Activated naive CD4-positive, alpha-beta T cell treated with anti-CD3 and anti-CD28 coated beads for 36 hours (primary cell): Measurements from ENCODE around the gene PARP12. TPM values are rescaled to one million over a fixed set of nuclear protein-coding genes. Genes with fewer than 3 reads are reported as not detected.

Experiments used
- CTCF ChIA-PET: fragments of 350-600 bp; sonication (Branson Sonifier 250); formaldehyde crosslinking; loops from one replicate; lab custom pipeline; 2021; ENCODE audit warnings: antibody characterized with exemption; lab: Charles Lee
- DNase-seq: peaks from one replicate; pipeline ENCODE4 v3.0.0-alpha.2; 2020
- H3K27ac Mint-ChIP-seq: one replicate; pipeline ENCODE4 v1.8.0; 2021; ENCODE audit warnings: mild to moderate bottlenecking, mixed read lengths
- H3K27me3 Mint-ChIP-seq: one replicate; pipeline ENCODE4 v1.8.0; 2021; ENCODE audit warnings: low read depth, mixed read lengths
- H3K36me3 Mint-ChIP-seq: one replicate; pipeline ENCODE4 v1.8.0; 2021; ENCODE audit warnings: low read depth, mixed read lengths
- H3K4me1 Mint-ChIP-seq: one replicate; pipeline ENCODE4 v1.8.0; 2021; ENCODE audit warnings: low read depth, mixed read lengths
- H3K4me3 Mint-ChIP-seq: one replicate; pipeline ENCODE4 v1.8.0; 2021; ENCODE audit warnings: mild to moderate bottlenecking, moderate library complexity, mixed read lengths
- H3K9me3 Mint-ChIP-seq: one replicate; pipeline ENCODE4 v1.8.0; 2021; ENCODE audit warnings: mixed read lengths
- intact Hi-C: fragments of 100-400 bp; cut with micrococcal nuclease; formaldehyde crosslinking; loops from one replicate; pipeline ENCODE4 v1.15.1; 2023
- total RNA-seq, 2 experiments: library from RNA; stranded (reverse); gene quantifications; one replicate each; pipeline ENCODE4 v1.2.3, GENCODE V29; 2021

PARP12 gene
- total RNA-seq, 2 experiments from 2014 or later, result 25.2 to 25.3 TPM

- no peaks in the 10 kb centered on the region for H3K27me3 Mint-ChIP-seq
- CTCF ChIA-PET, result interaction anchor here (1.4 kb wide), 1 partner anchor 13 kb away, joined by 4 read pairs; no protein-coding TSS in a partner anchor
- H3K27ac Mint-ChIP-seq, result no peak overlapping the region
- DNase-seq, result no peak
- H3K36me3 Mint-ChIP-seq, result no peaks in the 10 kb centered on the region
- intact Hi-C loops, result no loop called here
- no peak overlapping the region for H3K4me3 Mint-ChIP-seq
- no peaks in the 10 kb centered on the region for H3K9me3 Mint-ChIP-seq
- H3K4me1 Mint-ChIP-seq, result no peaks in the 10 kb centered on the region
Measured at GRCh38 chr7:140017543-140017942, 45.2 kb downstream of the PARP12 start.

DNA sequence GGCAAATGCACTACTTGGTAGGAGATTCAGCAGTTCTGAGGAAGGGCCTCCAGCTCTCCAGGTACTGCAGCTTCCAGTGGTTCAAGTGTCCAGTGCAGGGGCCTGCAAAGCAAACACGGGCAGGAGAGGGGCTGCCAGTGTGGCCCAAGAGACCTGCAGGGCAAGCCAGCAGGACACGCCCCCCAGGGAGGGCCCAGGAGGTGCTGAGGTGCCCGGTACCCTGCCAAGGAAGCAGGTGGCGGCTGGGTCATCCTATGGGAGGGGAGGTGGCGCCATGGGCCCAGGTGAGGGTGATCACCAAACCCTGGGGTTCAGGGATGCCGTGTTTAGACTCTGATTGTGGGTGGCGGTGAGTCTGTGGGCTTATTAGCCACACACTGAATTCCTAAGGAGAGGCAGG lies 45.7 kb downstream of the PARP12 start:
- no peaks in the 10 kb centered on the region for H3K27me3 Mint-ChIP-seq
- intact Hi-C loops, result no loop called here
- no peak for DNase-seq
- no peaks in the 10 kb centered on the region for H3K9me3 Mint-ChIP-seq
- H3K4me3 Mint-ChIP-seq, result no peak overlapping the region
- no peaks in the 10 kb centered on the region for H3K36me3 Mint-ChIP-seq
- H3K4me1 Mint-ChIP-seq, result no peaks in the 10 kb centered on the region
- H3K27ac Mint-ChIP-seq, result no peak overlapping the region
- CTCF ChIA-PET, result interaction anchor here (0.5 kb wide), 1 partner anchor 393 kb away, joined by 3 read pairs; no protein-coding TSS in a partner anchor

DNA sequence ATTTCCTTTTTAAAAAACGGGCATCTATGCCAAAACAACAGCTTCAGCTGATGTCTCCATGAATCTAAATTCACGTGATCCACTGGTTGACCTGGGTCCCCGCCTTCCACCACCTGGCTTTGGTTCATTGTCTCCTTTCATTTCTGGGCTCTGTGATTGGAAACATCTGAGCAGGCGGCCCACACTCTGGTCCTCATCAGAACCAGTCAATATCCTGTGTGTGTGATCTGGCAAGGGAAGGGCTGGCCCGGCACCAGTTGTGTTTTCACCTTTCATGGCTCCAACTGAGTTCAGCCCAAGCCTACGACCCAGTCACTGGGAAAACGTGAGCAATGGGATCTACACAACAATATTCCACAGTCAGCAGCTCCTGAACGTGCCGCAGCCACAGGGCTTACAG lies 46.2 kb downstream of the PARP12 start:
- CTCF ChIA-PET, result no interaction called here
- H3K9me3 Mint-ChIP-seq, result no peaks in the 10 kb centered on the region
- no peaks in the 10 kb centered on the region for H3K27me3 Mint-ChIP-seq
- H3K4me1 Mint-ChIP-seq, result no peaks in the 10 kb centered on the region
- H3K36me3 Mint-ChIP-seq, result no peaks in the 10 kb centered on the region
- intact Hi-C loops, result no loop called here
- H3K27ac Mint-ChIP-seq, result no peak overlapping the region
- no peak overlapping the region for H3K4me3 Mint-ChIP-seq
- no peak for DNase-seq

- Mint-ChIP-seq H3K27me3 (no peaks in the 10 kb centered on the region), H3K36me3 (no peaks in the 10 kb centered on the region), H3K27ac (no peak overlapping the region), H3K9me3 (no peaks in the 10 kb centered on the region), H3K4me3 (no peak overlapping the region), H3K4me1 (no peaks in the 10 kb centered on the region)
- DNase-seq, result no peak
- intact Hi-C loops, result no loop called here
- CTCF ChIA-PET, result interaction anchor here (0.6 to 1.3 kb wide), 2 partner anchors 10 to 403 kb away, joined by 3 to 4 read pairs; no protein-coding TSS in a partner anchor
Measured at GRCh38 chr7:140015471-140015970, 47.2 kb downstream of the PARP12 start.

- CTCF ChIA-PET, result interaction anchor here (0.6 to 0.7 kb wide), 2 partner anchors 163 to 395 kb away, joined by 3 read pairs; no protein-coding TSS in a partner anchor
- no peaks in the 10 kb centered on the region for H3K9me3 Mint-ChIP-seq
- H3K4me3 Mint-ChIP-seq, result no peak overlapping the region
- no peak overlapping the region for H3K27ac Mint-ChIP-seq
- H3K27me3 Mint-ChIP-seq, result no peaks in the 10 kb centered on the region
- no peaks in the 10 kb centered on the region for H3K36me3 Mint-ChIP-seq
- no peaks in the 10 kb centered on the region for H3K4me1 Mint-ChIP-seq
- no peak for DNase-seq
- intact Hi-C loops, result no loop called here
Measured at GRCh38 chr7:140014123-140014522, 48.6 kb downstream of the PARP12 start.

DNA sequence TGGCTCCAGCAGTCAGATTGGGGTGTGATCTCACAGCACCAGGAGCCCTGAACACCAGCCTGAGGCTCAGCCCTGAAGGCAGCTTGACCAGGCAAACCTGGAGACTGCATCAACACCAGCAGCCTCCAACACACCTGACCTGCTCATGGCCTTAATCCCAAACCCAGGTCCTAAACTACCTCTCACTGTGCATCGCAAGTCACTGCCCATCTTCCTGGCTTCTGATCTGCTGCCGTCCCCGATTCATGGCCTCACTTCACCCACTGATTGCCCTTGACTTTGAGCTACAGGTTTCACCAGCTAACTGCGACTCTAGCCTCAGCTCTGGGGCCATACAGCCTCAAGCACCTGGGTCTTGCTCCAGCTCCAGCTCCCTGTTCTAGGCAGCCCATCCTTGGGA lies 49.1 kb downstream of the PARP12 start:
- CTCF ChIA-PET, result interaction anchor here (0.6 to 1.4 kb wide), 3 partner anchors 181 to 394 kb away, joined by 3 to 4 read pairs (median 3); no protein-coding TSS in a partner anchor
- no peak overlapping the region for H3K4me3 Mint-ChIP-seq
- H3K4me1 Mint-ChIP-seq, result no peaks in the 10 kb centered on the region

DNA sequence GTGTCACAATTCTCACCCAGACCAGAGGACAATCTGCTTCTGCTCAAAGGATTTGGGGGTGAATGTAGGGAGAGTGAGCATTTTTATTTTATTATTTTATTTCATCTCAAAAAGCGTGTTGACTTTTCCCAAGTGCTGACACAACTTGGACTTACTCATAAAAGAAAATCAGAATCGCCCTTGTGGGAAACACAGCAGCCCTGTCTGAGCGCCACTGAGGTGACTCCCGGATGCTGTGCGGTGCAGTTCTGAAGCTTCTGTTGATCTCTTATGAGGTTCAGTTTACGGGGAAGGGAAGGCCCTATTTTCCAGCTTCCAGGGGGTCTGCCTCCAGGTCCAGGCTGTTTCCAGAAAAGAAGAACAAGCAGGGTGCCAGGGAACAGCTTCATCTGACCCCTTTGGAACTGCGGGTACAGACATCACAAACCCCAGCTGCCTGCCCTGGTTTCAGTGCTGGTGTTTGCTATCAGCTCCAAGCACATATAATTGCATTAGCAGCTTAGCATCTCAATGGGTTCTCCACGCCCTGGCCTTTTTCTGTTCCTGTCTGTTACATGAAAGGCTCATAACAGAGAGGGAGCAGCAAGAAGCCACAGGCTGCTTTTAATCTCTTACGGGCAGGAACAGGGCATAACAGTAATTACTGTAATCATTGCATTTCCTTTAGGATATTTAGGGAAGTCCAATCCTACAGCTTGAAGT lies 52.4 kb downstream of the PARP12 start:
- Mint-ChIP-seq H3K27me3 (no peaks in the 10 kb centered on the region), H3K4me3 (no peak overlapping the region), H3K36me3 (no peaks in the 10 kb centered on the region), H3K27ac (no peak overlapping the region), H3K4me1 (no peaks in the 10 kb centered on the region), H3K9me3 (no peaks in the 10 kb centered on the region)
- intact Hi-C loops, result no loop called here
- no peak for DNase-seq
- CTCF ChIA-PET, result interaction anchor here (0.9 kb wide), 1 partner anchor 10 kb away, joined by 3 read pairs; no protein-coding TSS in a partner anchor

More for the DNA sequence above, 49.1 kb downstream of the PARP12 start:
- H3K36me3 Mint-ChIP-seq, result no peaks in the 10 kb centered on the region
- no peaks in the 10 kb centered on the region for H3K9me3 Mint-ChIP-seq
- H3K27me3 Mint-ChIP-seq, result no peaks in the 10 kb centered on the region
- H3K27ac Mint-ChIP-seq, result no peak overlapping the region
- DNase-seq, result no peak
- intact Hi-C loops, result no loop called here

GRCh38 chr7:140009735-140010134 lies 53.0 kb downstream of the PARP12 start:
- intact Hi-C loops, result no loop called here
- Mint-ChIP-seq H3K27ac (no peak overlapping the region), H3K36me3 (no peaks in the 10 kb centered on the region), H3K4me1 (no peaks in the 10 kb centered on the region), H3K9me3 (no peaks in the 10 kb centered on the region), H3K27me3 (no peaks in the 10 kb centered on the region), H3K4me3 (no peak overlapping the region)
- CTCF ChIA-PET, result no interaction called here
- no peak for DNase-seq

- H3K27ac Mint-ChIP-seq, result no peak overlapping the region
- no peaks in the 10 kb centered on the region for H3K27me3 Mint-ChIP-seq
- no peak overlapping the region for H3K4me3 Mint-ChIP-seq
- no peak for DNase-seq
- no peaks in the 10 kb centered on the region for H3K4me1 Mint-ChIP-seq
- CTCF ChIA-PET, result no interaction called here
- no peaks in the 10 kb centered on the region for H3K36me3 Mint-ChIP-seq
- no peaks in the 10 kb centered on the region for H3K9me3 Mint-ChIP-seq
- intact Hi-C loops, result no loop called here
Measured at GRCh38 chr7:140008755-140009610, 53.8 kb downstream of the PARP12 start.

DNA sequence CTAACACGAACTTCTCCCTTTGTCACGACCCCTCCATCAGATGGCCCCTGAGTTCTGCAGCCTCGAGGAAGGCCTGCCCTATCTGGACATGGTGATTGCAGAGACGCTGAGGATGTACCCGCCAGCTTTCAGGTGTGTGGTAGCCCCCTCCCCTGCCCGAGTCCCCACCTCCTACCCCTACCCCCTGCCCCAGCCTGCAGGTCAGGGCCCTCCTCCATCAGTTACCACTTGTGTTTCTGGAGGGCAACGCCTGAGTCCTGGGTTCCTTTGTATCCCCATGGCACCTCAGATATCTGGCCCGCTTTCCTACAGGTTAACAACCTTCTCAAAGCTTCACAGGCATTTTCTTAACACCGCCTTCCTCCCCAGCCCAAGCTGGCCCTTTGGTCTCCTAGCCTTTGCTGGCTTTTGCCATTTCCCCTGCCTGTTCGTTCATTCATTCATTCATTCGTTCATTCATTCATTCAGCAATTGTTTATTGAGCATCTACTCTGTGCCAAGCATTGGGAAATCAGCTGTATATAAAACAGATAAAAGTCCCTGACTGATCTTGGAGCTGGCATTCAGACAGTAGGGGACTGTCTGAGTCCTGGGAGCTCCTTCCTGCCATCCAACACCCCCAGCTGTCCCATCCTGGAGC lies 55.6 kb downstream of the PARP12 start:
- Mint-ChIP-seq H3K27me3 (no peaks in the 10 kb centered on the region), H3K36me3 (no peaks in the 10 kb centered on the region), H3K27ac (no peak overlapping the region), H3K9me3 (no peaks in the 10 kb centered on the region), H3K4me3 (no peak overlapping the region), H3K4me1 (no peaks in the 10 kb centered on the region)
- CTCF ChIA-PET, result interaction anchor here (0.6 to 10.7 kb wide), 3 partner anchors 9 to 405 kb away, joined by 3 to 120 read pairs (median 18); no protein-coding TSS in a partner anchor
- intact Hi-C loops, result no loop called here
- no peak for DNase-seq

- Mint-ChIP-seq H3K36me3 (no peaks in the 10 kb centered on the region), H3K27ac (no peak overlapping the region), H3K4me1 (no peaks in the 10 kb centered on the region), H3K27me3 (no peaks in the 10 kb centered on the region), H3K4me3 (no peak overlapping the region), H3K9me3 (no peaks in the 10 kb centered on the region)
- intact Hi-C loops, result no loop called here
- CTCF ChIA-PET, result interaction anchor here (0.7 to 10.7 kb wide), 7 partner anchors 64 to 405 kb away, joined by 3 to 120 read pairs (median 4); no protein-coding TSS in a partner anchor
- no peak for DNase-seq
Measured at GRCh38 chr7:140006600-140006999, 56.2 kb downstream of the PARP12 start.
